Measurements from ENCODE around the gene CCDC116. TPM values are rescaled to one million over a fixed set of nuclear protein-coding genes. Genes with fewer than 3 reads are reported as not detected.
"Not testable (repeated sequence)": the region's sequence is repeated elsewhere in the genome, so short reads cannot be mapped to it uniquely, and the experiment has no call there.

Gene CCDC116
- total and polyA plus RNA-seq, 11 donors = 0.18 to 1.3 (median 0.26) TPM; not detected in 4

DNA sequence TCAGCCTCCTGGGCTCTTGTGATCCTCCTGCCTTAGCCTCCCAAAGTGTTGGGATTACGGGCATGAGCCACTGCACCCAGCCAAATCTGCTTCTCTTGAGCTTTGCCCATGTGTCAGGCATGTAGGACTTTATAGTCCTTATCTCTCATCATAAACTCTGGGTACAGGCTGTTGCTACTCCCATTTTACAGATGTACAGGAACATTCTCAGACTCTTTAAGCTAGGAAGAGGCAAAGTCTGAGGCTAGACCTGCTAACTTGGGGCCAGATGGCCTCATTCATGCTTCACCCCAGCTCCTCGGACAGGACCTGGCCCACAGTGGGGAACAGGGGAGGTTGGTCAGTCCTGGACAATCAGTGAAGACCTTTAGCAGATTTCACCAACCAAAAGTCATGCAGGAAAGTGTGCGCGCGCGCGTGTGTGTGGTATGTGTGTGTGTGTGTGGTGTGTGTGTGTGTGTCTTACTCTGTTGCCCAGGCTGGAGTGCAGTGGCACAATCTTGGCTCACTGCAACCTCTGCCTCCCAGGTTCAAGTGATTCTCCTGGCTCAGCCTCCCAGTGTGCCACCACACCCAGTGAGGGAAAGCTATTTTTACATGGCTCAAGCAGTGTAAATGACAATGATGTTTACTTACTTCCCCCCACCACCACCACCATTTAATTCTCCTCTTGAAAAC is 26.5 kb upstream of the CCDC116 start:
- Histone ChIP-seq H3K9me3 (no peaks in the 10 kb centered on the region), H3K27ac (no peak overlapping the region), H3K36me3 (peaks cover 0 to 14% (median 4%) of the 10 kb centered on the region in 9 donors), H3K4me1 (peaks cover 0 to 28% (median 4%) of the 10 kb centered on the region in 12 donors), H3K4me3 (no peak overlapping the region), H3K27me3 (no peaks in the 10 kb centered on the region)
- DNase-seq (no peak), ATAC-seq (peak in 1 of 4 donors; percentile 9)
- intact Hi-C loops (cut with DNase I) = loop anchor here in 1 of 10 donors (5.0 kb wide), 1 partner anchor 34 kb away; no protein-coding TSS in a partner anchor
- no peak for TF ChIP-seq POLR2A (IDR thresholded peaks at IDR 0.05)
- no peak for TF ChIP-seq CTCF (IDR thresholded peaks at IDR 0.05)
- WGBS, 4 donors = 80 to 97% (median 96%) methylated on average over 7 of the region's 7 CpGs

DNA sequence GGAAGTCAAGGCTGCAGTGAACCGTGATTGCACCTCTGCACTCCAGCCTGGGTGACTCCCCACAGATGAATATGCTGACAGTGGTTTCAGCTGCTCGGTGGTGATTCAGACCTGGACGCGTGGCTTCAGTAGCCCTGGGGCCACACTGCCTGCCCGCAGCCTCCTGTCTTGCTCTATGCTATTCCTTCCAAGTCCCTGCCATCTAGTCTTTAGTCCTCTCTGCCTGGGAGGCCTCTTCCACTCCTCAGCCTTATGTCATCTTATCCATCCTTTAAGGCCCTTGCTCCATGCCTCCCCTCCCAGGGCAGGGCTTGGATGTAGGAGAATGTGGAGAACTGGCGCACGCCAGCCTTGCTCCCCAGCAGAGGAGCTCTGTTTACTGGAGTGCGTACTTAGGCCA is 25.8 kb upstream of the CCDC116 start:
- Histone ChIP-seq H3K4me3 (no peak overlapping the region), H3K27ac (no peak overlapping the region), H3K27me3 (no peaks in the 10 kb centered on the region), H3K36me3 (peaks cover 0 to 21% (median 12%) of the 10 kb centered on the region in 9 donors), H3K9me3 (no peaks in the 10 kb centered on the region), H3K4me1 (peaks cover 0 to 28% (median 4%) of the 10 kb centered on the region in 12 donors)
- 95 to 98% (median 97%) methylated on average over 8 of the region's 8 CpGs for WGBS, 4 donors
- DNase-seq (no peak), ATAC-seq (peak in 1 of 4 donors; percentile 8)
- TF ChIP-seq POLR2A (IDR thresholded peaks at IDR 0.05) = no peak
- no peak for TF ChIP-seq CTCF (IDR thresholded peaks at IDR 0.05)
- intact Hi-C loops (cut with DNase I) = loop anchor here in 1 of 10 donors (5.0 kb wide), 1 partner anchor 34 kb away; no protein-coding TSS in a partner anchor

DNA sequence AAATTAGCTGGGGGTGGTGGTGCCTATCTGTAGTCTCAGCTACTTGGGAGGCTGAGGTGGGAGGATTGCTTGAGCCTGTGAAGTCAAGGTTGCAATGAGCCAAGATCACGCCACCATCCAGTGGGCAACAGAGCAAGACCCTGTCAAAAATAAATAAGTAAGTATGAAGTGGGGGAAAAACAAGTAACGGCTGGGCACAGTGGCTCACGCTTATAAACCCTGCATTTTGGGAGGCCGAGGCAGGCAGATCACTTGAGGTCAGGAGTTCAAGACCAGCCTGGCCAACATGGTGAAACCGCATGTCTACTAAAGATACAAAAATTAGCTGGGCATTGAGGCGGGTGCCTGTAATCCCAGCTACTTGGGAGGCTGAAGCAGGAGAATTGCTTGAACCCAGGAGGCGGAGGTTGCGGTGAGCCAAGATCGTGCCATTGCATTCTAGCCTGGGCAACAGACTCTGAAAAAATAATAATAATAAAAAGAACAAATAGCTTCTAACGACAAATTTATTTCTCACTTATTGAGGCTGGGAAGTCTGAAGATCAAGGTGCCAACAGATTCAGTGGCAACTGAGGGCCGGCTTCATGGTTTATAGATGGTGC is 22.9 kb upstream of the CCDC116 start:
- not testable (repeated sequence) for H3K9me3 ChIP-seq, DNase-seq, H3K4me3 ChIP-seq, H3K27me3 ChIP-seq, ATAC-seq, H3K27ac ChIP-seq
- H3K36me3 ChIP-seq = peaks cover 0 to 47% (median 36%) of the 10 kb centered on the region in 9 donors
- peaks cover 0 to 24% (median 0%) of the 10 kb centered on the region in 12 donors for H3K4me1 ChIP-seq
- 95 to 98% (median 96%) methylated on average over 11 of the region's 11 CpGs for WGBS, 4 donors
- intact Hi-C loops (cut with DNase I) = loop anchor here in 1 of 10 donors (5.0 kb wide), 1 partner anchor 37 kb away; no protein-coding TSS in a partner anchor

DNA sequence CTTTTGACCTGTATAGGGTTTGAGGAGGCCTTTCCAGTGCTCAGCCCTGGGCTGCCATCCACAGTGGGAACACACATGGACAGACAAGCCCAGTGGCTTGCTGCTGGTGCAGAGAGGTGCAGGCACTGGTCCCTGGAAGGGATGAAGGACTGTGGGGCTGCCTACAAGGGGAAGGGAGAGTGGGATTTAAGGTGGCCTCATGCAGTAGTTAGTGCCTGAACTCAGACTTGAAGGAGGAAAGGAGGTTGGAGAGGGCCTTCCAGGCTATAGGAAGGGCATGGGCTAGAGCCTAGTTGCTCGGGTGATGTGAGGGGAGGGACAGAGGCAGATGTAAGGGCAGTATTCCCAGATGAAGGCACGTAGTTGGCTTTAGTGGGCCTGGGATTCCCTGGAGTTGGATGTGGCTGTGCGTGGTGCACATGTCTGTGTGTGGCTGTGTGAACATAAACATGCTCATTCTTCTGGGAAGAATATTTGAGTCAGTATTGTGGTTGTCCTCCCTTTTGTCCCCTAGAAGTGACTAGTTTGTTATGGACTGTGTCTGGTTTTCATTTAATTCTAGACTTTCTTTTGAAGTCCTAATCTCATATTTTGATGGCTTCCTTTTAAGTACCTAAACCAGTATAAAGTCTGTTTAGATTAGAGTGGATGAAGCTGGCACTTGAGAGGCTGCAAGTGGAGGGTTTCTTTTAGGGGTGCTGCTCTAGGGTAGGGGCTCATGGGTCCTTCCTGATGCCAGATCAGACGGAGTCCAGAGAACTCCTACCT is 21.2 kb upstream of the CCDC116 start:
- WGBS, 4 donors = 83 to 89% (median 86%) methylated on average over 4 of the region's 4 CpGs
- H3K27me3 ChIP-seq = no peaks in the 10 kb centered on the region

More for the DNA sequence above, 21.2 kb upstream of the CCDC116 start:
- Histone ChIP-seq H3K27ac (no peak overlapping the region), H3K36me3 (peaks cover 0 to 58% (median 41%) of the 10 kb centered on the region in 9 donors), H3K4me3 (no peak overlapping the region), H3K9me3 (no peaks in the 10 kb centered on the region), H3K4me1 (peaks cover 0 to 19% (median 2%) of the 10 kb centered on the region in 12 donors)
- intact Hi-C loops (cut with DNase I) = no loop called here
- ATAC-seq (no peak), DNase-seq (no peak)
- TF ChIP-seq POLR2A (IDR thresholded peaks at IDR 0.05) (no peak), CTCF (IDR thresholded peaks at IDR 0.05) (no peak)
